DMS53 treated with DMSO at 0.1 percent for 48 hours (cell line): ENCODE measurements around the gene FGF12.
"Not testable (repeated sequence)": the region's sequence is repeated elsewhere in the genome, so short reads cannot be mapped to it uniquely, and the experiment has no call there.

Experiments used
- DNase-seq: peaks from one replicate; lab custom pipeline; 2025; ENCODE audit not compliant: unreplicated experiment; lab: John Stamatoyannopoulos, UW

The FGF12 gene

GRCh38 chr3:192607798-192608197 is 119.5 kb downstream of the FGF12 start:
- no peak for DNase-seq

DNA sequence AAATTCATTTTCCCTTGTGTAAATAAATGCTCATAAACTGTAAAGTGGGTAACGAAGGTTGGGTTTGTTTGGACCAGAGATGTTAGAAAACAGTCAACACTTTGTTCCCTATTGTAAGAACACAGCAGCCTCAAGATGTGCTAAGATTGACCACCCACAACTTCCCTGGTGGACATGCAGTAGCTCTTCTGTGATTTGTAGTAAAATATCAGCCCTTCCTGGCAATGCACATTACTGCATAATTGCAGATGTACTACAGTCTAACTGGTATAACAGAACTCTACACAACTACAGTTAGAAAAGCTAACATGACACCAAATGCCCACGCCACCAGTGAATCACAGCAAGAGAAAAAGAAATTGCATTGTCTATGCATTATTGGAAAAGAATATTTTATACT is 129.4 kb downstream of the FGF12 start:
- DNase-seq = no peak

DNA sequence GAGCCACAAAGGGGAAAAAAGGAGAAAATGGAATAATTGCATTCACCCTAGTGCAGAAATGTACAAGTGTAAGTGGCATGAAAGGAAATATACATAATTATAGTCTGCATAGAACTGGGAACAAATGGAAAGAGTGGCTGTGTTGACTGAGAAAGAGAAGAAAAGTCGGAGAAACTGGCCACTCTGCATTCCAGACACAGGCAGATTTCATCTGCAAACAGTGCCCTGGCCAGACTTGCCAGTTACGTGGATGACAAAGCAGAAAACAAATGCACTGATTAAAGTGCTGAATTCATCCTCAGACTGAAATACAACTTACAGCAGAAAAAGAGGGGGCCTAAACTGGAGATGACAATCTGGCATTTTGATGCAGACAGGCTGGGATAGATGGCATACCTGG is 129.8 kb downstream of the FGF12 start:
- DNase-seq = no peak

DNA sequence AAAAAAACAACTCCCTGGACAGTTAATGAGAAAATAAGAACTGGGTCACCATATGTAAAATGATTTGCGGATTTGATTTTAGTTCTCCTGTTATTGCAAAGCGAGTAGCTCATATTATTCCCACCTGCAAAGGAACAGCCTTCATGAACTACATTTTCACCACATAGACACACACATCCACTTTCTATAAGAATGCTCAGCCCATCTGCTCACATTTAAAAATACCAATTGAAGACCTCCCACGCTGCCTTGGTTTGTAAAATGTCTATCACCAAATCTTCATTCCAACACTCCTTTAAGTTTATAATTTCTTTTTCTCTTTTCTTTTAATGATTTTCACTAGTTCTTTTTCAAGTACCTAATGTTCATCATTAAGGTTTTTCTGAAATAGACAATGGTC is 148.6 kb downstream of the FGF12 start:
- DNase-seq = no peak

DNA sequence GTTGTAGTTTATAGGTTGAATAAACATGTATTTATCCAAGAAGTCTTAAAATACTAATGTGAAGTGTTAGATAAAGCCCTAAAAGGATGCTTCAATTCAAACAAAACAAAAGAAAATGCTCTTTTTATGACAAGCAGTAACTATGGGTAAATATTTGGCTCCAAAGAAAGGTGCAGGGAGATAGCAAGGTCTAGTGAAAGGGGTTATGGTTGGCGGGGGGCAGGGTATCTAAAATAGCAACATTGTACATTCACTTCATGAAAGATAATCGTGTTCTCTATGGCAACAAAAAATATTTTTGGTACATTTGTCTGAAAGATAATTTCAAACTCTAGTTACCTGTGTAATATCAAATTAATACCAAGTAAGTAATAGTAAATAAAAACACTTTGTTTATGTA is 149.5 kb downstream of the FGF12 start:
- DNase-seq = no peak

DNA sequence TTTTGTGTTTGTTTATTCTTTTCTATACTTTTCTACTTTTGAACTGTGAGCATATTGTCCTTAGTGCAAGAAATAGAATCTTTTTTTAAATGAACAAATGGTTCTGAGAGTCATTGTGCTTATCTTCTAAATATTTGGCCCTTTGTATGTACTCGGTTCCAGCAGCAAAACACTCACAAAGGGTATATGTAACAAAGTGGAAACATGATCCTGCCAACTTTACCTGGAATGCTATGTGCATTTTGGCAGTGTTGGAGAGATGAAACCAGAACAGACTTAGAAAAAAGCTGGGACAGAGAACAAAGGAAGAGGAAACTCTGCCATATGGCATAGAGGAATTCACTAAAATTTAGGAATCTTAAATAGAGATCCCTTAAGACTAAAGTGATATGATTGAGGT is 150.1 kb downstream of the FGF12 start:
- no peak for DNase-seq

DNA sequence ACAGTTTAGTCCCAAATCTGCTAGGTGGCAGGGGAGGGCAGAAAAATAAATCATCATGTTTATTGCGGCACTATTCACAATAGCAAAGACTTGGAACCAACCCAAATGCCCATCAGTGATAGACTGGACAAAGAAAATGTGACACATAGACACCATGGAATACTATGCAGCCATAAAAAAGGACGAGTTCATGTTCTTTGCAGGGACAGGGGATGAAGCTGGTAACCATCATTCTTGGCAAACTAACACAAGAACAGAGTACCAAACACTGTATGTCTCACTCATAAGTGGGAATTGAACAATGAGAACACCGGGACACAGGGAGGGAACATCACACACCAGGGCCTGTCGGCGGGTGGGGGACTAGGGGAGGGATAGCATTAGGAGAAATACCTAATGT is 150.6 kb downstream of the FGF12 start:
- DNase-seq = not testable (repeated sequence)

GRCh38 chr3:192575879-192576506 is 151.3 kb downstream of the FGF12 start:
- no peak for DNase-seq

GRCh38 chr3:192573240-192573639 is 154.1 kb downstream of the FGF12 start:
- DNase-seq = no peak

- DNase-seq = peak; percentile 33
Measured at GRCh38 chr3:192570821-192571791, 156.2 kb downstream of the FGF12 start.

- no peak for DNase-seq
Measured at GRCh38 chr3:192570315-192570714, 157.0 kb downstream of the FGF12 start.

- peak; percentile 59 for DNase-seq
Measured at GRCh38 chr3:192566706-192567290, 160.5 kb downstream of the FGF12 start.

DNA sequence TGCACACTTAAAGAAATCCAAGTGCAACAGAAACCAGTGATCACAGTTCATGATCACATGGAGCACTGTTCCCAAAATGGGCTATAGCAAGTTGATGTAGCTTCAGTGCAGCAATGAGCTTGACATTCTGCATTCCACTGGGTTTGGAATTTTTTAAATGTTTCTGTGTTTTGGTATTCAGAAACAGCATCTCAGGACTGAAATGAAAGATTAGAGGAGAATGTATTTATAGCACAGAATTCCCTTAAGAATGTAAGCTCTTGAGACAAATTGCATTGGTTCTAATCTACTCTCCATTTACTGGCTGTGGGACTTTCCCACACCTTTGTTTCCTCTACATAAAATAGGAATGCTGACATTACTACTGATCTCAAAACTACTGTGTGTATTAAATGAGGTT is 162.7 kb downstream of the FGF12 start:
- DNase-seq = no peak

DNA sequence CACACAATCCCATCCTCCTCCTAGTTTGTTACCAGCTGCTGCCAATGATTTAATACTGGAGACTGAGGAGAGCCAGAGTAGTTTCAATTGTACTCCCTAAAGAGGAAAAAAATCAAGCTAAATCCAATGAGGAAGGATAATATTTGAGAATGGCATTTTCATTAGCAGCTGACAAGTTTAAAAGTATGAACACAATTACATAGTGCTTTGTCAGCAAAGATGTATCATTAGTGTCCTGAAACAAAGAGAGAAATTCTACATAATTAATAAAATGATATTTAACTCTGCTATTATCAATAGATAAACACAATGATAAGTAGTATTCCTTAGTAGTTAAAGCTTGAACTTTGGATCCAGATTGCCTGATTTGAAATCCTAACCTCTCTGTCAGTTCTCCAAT is 163.9 kb downstream of the FGF12 start:
- DNase-seq = no peak

- DNase-seq = no peak
Measured at GRCh38 chr3:192553707-192554106, 173.6 kb downstream of the FGF12 start.

GRCh38 chr3:192550356-192550755 is 177.0 kb downstream of the FGF12 start:
- no peak for DNase-seq

DNA sequence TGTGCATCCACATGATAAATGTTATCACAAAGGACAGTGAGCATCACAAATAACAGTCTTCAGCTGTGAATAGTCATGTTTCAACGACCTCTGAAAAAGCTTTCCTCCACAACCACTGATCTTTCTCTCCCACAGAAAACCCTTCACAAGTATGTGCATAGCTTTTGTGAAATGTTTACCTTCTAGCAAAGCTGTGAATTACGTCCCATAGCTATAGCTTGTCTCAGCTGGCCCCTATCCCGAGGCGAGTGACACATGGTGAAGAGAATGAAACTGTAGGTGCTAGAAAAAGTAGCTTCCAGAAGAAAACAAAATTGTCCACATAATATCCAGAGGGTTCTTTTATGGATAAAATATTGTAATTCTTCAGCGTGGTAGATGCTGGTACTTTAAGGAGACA is 182.0 kb downstream of the FGF12 start:
- DNase-seq = no peak

DNA sequence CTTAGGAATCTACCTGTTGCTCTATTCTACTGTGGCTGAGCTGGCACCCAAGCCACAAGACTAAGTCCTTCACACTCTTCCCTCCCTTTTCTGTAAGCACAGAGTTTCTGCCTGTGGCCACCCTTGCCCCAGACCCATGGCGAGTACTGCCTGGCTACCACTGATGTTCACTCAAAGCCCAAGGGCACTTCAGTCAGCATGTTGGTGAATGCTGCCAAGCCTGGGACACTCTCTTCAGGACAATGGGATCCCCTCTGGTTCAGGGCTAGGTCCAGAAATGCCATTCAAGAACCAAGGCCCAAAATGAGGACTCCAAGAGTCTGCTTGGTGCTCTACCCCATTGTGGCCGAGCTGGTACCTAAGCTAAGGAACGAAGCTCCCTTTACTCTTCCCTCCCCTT is 184.2 kb downstream of the FGF12 start:
- DNase-seq = no peak

GRCh38 chr3:192516820-192517219 is 210.5 kb downstream of the FGF12 start:
- DNase-seq = no peak

DNA sequence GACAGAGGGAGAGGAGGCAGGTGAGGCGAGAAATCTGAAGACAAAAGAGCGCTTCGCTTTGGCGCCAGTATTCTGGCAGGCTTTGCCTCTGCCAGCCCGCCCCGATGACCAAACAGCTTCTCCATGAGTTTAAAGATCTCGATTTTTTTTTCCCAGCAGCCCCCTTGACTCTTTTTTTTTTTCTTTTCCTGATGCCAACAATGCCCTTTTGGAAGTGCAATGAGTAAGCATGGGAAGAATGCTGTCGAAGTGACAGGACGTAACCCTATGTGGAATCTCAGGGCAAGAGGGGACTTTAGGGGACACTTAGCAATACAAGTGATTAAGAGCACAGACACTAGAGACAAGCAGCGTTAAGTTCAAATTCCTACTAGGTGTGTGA is 211.7 kb downstream of the FGF12 start:
- DNase-seq = peak; percentile 51

GRCh38 chr3:192514754-192515663 is 212.3 kb downstream of the FGF12 start:
- DNase-seq = peak; percentile 53
